Measurements from ENCODE around the gene CIAO2B. TPM values are rescaled to one million over a fixed set of nuclear protein-coding genes. Genes with fewer than 3 reads are reported as not detected.

CIAO2B gene
- total RNA-seq, 2 donors from 2014 or later: 23.2 to 102 TPM

- Histone ChIP-seq H3K9me3 (no peaks in the 10 kb centered on the region), H3K27me3 (replicated peaks; ENCODE audit: insufficient read depth) (no peaks in the 10 kb centered on the region), H3K27ac (no peak overlapping the region), H3K4me3 (no peak overlapping the region), H3K4me1 (ENCODE audit: control insufficient read depth in 1 of 2, low read depth in 2 of 2) (peaks cover 0 to 6% of the 10 kb centered on the region in 2 donors), H3K36me3 (no peaks in the 10 kb centered on the region)
- TF ChIP-seq, protein P1, sequence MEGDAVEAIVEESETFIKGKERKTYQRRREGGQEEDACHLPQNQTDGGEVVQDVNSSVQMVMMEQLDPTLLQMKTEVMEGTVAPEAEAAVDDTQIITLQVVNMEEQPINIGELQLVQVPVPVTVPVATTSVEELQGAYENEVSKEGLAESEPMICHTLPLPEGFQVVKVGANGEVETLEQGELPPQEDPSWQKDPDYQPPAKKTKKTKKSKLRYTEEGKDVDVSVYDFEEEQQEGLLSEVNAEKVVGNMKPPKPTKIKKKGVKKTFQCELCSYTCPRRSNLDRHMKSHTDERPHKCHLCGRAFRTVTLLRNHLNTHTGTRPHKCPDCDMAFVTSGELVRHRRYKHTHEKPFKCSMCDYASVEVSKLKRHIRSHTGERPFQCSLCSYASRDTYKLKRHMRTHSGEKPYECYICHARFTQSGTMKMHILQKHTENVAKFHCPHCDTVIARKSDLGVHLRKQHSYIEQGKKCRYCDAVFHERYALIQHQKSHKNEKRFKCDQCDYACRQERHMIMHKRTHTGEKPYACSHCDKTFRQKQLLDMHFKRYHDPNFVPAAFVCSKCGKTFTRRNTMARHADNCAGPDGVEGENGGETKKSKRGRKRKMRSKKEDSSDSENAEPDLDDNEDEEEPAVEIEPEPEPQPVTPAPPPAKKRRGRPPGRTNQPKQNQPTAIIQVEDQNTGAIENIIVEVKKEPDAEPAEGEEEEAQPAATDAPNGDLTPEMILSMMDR (IDR thresholded peaks at IDR 0.05): no peak
- DNase-seq (ENCODE audit: low spot score): no peak
- ATAC-seq (ENCODE audit: insufficient number of reproducible peaks, low FRiP score, low read depth): no peak
Measured at GRCh38 chr16:66913081-66913480, 21.1 kb downstream of the CIAO2B start.

GRCh38 chr16:66911801-66912200 lies 22.4 kb downstream of the CIAO2B start:
- TF ChIP-seq, protein P1 (IDR thresholded peaks at IDR 0.05): no peak
- H3K27ac ChIP-seq: no peak overlapping the region
- no peaks in the 10 kb centered on the region for H3K27me3 ChIP-seq (replicated peaks; ENCODE audit: insufficient read depth)
- H3K4me3 ChIP-seq: no peak overlapping the region
- H3K4me1 ChIP-seq (ENCODE audit: control insufficient read depth in 1 of 2, low read depth in 2 of 2): peaks cover 0 to 10% of the 10 kb centered on the region in 2 donors
- ATAC-seq (ENCODE audit: insufficient number of reproducible peaks, low FRiP score, low read depth) (no peak), DNase-seq (ENCODE audit: low spot score) (no peak)
- H3K9me3 ChIP-seq: no peaks in the 10 kb centered on the region
- H3K36me3 ChIP-seq: no peaks in the 10 kb centered on the region

DNA sequence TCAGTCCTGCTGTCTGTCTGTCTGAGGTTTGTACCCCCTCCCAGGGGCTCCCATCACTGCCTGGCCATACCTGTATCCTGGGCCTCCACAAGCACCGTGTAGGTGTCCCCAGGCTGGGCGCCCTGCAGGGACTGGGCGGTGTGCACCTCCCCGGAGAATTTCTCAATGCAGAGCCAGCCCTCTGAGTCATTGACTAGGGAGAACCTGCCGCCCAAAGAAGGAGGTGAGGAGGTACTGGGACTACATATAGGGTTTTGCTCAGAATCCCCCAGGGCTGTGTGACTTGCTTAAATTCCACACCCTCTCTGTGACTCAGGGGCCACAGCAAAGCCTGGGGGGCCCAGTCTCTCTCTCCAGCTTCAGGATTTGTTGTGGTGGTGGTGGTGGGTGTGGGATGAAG lies 23.1 kb downstream of the CIAO2B start:
- DNase-seq (ENCODE audit: low spot score): no peak
- H3K27ac ChIP-seq: no peak overlapping the region
- no peaks in the 10 kb centered on the region for H3K9me3 ChIP-seq
- peaks cover 0 to 15% of the 10 kb centered on the region in 2 donors for H3K4me1 ChIP-seq (ENCODE audit: control insufficient read depth in 1 of 2, low read depth in 2 of 2)
- H3K36me3 ChIP-seq: no peaks in the 10 kb centered on the region
- TF ChIP-seq, protein P1 (IDR thresholded peaks at IDR 0.05): no peak
- ATAC-seq (ENCODE audit: insufficient number of reproducible peaks, low FRiP score, low read depth): no peak
- H3K4me3 ChIP-seq: no peak overlapping the region
- no peaks in the 10 kb centered on the region for H3K27me3 ChIP-seq (replicated peaks; ENCODE audit: insufficient read depth)

DNA sequence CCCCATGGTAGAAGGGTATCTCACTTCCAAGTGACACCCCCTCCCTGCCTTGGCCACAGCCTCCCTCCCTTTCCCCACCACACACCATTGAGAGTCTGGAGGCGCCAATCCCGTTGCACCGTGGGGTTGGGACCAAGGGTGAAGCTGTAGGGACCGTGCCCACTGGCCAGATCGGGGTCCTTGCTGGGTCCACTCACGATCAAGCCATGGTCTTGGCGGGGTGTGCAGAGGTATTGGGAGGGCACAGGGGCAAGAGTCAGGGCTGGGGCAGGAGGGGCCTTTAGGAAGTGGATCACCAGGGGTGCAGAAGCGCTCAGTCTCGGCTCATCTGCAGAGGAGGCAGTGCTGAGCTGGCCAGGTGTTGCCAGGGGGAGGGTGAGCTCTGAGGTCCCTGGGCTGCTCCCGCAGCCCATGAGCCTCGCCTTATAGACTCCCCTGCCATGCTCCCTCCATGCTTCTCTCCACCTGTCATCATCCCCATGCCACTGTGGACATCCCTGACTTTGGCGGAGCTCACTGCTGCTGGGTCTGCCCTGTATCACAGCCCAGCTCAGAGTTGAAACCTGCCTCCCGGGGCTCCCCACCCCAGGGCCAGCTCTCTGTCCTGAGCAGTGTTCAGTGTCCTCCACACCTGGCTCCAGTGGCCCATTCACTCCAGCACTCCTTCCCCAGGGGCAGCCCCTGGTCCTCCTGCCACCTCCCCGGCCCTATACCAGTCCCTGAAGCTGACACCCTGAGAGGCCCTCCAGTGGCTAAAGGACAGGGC lies 23.8 kb downstream of the CIAO2B start:
- no peak for ATAC-seq (ENCODE audit: insufficient number of reproducible peaks, low FRiP score, low read depth)
- no peak overlapping the region for H3K4me3 ChIP-seq
- no peaks in the 10 kb centered on the region for H3K36me3 ChIP-seq
- no peaks in the 10 kb centered on the region for H3K9me3 ChIP-seq
- H3K4me1 ChIP-seq (ENCODE audit: control insufficient read depth in 1 of 2, low read depth in 2 of 2): peaks cover 5 to 22% of the 10 kb centered on the region in 2 donors
- H3K27me3 ChIP-seq (replicated peaks; ENCODE audit: insufficient read depth): no peaks in the 10 kb centered on the region
- no peak overlapping the region for H3K27ac ChIP-seq
- TF ChIP-seq, protein P1 (IDR thresholded peaks at IDR 0.05): no peak
- DNase-seq (ENCODE audit: low spot score): no peak

DNA sequence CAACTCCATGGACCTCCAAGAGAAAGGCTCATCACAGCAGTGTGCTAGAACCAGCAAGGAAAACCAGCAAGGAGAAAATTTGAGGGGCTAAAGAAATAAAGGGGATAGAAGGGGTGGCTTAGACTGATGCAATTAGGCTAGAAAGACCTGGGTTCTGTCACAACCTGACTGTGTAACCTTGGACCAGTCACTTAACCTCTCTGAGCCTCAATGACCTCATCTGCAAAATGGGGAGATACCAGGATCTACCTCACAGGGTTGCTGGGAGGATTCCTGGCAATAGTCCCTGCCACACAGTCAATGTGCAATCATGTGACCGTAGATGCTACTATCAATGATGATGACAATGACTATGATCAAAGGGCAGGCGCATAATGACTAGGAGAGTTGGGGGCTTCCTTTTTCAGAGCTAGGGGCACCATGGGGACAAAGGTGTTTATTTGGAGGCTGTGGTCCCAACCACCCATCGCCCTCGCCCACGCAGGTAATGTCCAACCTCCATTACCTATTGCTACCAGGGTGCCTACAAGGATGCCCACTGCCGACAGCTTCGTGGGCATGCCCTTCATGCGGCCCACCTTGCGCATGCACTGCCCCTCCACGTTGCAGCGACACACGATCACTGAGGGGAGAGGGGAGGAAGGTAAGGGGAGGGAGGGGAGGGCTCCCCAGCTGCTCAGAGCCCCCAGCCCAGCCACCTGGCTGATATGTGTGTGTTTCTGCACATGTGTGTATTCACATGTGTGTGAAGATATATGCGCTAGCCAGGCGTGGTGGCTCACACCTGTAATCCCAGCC lies 25.2 kb downstream of the CIAO2B start:
- Histone ChIP-seq H3K4me1 (ENCODE audit: control insufficient read depth in 1 of 2, low read depth in 2 of 2) (peaks cover 19 to 36% of the 10 kb centered on the region in 2 donors), H3K4me3 (no peak overlapping the region), H3K27ac (no peak overlapping the region), H3K36me3 (no peaks in the 10 kb centered on the region), H3K27me3 (replicated peaks; ENCODE audit: insufficient read depth) (no peaks in the 10 kb centered on the region), H3K9me3 (no peaks in the 10 kb centered on the region)
- TF ChIP-seq, protein P1 (IDR thresholded peaks at IDR 0.05): no peak
- no peak for ATAC-seq (ENCODE audit: insufficient number of reproducible peaks, low FRiP score, low read depth)
- DNase-seq (ENCODE audit: low spot score): no peak

All from thoracic aorta (tissue), 2 donors.